DMS 273 (cell line): ENCODE results near the gene FABP6.
A peak's percentile ranks its signal among the peaks of the same experiment; 100 is the strongest.

ENCODE experiments used
- DNase-seq: peaks from one replicate; lab custom pipeline; 2025; ENCODE audit not compliant: unreplicated experiment; lab: John Stamatoyannopoulos, UW

The FABP6 gene

DNA sequence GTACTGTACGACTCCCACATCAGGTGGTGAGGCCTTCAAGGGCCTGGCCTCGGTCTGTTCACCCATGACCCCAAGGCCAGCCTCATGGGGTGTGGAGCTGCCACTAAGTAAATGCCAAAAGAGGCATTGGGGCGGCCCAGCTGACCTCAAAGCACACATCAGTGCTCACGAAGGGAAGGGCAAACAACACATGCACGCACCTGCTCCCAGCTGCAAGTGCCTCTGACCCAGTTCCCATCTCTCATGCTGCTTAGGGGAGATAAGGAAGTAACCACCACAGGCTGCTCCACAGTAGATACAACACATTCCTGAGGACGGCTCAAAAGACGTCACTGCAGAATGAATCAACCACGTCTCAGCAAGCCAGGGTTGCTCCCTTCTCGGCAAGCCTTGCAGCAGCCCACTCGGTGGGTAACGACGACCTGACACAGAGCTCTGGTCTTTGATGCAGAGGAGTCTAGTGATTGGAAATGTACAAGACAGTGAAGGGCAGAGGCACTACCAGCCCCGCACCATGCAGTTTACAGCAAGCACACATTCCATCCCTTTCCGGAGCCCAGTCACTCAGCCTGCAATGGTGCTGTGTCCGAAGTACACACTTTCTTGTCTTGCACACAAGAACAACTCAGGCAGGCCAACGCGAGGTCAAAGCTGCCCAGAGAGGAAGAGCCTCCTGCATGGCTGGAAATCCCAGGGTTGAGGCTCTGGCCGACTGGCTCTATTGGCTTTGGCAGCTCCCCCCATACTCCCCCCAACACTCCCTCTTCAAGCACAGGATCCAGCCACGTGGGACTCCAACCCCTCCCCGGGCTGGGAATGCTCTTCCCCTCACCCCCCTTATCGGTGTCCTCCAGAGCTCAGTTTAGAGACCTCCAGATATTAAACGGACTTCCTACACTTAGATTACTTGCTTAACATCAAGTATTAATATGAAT is 31.8 kb downstream of the FABP6 start:
- DNase-seq, result no peak

DNA sequence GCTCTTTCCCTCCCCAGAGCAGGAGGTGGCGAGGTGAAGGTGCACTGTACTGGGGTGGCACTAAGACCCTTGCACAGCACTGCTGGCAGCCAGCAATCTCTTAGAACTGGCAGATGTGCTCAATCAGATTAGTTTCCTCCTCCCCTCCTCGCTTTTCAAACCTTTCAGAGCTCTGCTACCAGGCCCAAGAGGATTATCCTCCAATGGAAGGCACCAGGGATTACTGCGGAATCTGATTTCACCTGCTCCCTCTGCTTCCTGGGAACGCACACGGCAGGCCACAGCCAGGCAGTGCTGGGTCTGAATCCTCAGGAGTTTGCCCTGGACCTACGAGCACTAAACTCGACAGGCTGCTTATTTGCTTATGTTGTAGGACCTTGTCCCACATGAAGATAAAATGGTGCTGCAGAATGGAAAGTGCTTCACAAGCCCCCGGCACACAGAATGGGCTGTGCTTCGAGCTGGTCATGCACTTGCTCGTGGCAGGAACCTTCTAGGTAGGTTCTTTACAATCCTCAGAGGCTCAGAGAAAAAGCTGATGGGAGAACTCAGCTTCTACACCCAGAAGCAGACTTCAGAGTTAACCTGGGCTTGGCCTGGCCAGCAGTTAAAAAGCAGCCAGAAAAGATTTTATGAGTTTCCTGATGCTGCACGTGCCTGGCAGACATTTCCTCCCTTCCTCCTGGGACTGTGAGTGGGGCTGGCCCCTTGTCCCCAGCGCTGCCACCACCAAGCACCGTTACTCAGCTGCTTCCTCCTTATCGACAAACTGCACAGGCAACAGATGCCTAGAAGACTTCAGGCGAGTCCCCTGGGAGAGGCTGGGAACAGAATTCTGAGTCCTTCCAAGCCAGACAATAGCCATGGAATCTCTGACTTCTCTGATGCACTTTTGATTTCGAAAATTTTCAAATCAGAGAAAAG is 33.1 kb downstream of the FABP6 start:
- DNase-seq, result peak; percentile 85

DNA sequence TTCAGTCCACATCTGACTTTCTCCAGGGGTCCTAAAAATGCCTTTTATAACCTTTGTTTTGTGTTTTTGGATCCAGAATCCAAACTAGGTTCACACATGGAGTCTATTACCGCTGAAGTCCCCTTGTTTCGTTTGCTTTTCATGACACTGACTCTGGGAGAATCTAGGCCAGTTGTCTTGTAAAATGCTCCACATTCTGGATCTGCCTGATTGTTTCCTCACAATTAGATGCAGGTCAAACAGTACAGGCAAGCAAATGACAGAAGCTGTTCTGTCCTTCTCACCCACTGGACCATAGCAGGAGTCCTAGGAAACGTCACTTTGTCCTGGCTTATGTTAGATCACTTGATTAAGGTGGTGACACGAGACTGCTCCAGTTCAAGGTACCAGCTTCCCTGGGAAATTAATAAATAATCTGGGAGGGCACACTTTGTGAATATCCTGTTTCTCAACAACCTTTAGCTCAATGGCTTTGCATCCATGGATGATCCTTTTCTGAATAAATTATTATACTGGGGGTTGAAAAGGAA is 34.1 kb downstream of the FABP6 start:
- no peak for DNase-seq

DNA sequence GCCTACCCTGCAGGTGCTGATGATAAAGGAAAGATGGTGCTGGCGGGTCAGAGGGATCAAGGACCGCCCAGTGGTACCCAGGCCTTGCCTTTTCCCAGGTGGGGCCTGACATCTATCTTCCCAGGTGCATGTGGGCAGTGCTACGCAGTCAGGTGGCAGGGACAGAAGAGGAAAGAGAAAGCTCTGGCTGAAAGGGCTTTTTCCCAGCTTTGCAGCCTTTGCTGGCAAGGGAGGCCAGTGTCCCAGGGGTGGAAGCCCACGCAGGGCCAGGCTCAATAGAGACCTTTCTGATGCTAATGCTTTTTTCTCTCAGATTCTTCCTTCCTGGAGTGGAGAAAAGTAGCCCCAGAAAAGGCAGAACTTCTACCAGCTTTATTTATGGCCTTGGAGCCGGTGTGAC is 36.7 kb downstream of the FABP6 start:
- no peak for DNase-seq

DNA sequence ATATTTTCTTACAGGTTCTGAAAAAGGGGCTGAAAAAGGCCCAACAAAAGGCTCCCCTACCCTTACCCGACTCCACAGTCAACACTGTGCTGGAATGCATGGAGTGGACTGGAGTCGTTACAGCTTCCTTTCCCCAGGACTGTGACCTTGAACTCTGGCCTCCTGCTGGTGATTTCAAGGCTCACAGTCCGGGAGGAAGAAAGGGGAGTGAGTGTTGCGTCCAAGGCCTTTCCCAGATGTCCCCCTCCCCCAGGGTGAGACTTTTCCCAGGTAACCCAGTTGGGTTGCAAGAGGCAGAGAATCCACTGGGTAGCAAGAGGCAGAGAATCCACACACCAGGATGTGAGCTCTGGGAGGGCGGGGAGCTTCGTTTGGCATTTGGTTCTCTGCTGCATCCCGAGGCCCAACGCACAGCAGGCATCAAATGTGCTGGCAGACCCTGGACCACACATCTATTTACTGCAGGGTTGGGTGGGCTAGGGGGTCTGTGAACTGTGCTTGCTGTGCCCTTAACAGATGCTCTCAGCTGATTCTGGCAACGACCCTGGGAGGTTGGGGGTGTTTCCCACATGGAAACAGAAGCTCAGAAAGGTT is 37.5 kb downstream of the FABP6 start:
- peak; percentile 22 for DNase-seq

DNA sequence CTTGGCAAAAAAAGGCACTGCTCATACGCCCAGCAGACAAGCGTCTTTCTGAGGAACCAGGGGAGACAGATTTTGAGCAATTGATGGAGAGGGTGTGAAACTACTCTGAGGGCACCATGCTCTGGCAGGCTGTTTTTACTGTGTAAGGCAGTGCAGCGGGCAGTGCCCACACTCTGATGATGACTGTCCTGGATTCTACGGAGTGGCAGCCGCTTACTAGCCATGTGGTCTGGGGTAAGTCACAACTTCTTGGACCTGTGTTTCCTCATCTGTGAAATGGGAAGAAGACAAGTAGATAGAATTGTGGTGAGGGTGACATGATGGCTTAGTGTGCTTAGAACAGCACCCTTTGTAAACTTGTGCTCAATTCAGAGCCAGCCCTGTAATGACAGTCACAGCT is 38.8 kb downstream of the FABP6 start:
- DNase-seq, result no peak

DNA sequence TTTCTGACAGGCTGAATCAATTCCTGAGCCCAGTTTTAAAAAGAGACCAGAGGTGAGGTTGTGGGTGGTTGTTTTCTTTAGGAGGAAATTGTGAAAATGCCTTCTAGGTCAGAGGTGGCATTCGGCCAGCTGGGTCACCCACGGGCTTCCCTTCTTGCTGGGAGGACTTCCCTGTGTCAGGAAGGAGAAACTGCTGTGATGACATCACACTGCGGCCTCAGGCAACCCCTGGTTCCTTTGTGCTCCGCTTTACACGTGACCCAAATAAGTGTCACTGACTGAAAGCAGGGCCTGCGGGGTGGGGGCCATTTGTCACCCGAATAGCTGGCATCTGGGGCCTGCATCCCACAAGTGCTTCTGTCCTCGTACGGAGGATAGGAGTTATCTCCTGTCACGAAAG is 39.7 kb downstream of the FABP6 start:
- no peak for DNase-seq

DNA sequence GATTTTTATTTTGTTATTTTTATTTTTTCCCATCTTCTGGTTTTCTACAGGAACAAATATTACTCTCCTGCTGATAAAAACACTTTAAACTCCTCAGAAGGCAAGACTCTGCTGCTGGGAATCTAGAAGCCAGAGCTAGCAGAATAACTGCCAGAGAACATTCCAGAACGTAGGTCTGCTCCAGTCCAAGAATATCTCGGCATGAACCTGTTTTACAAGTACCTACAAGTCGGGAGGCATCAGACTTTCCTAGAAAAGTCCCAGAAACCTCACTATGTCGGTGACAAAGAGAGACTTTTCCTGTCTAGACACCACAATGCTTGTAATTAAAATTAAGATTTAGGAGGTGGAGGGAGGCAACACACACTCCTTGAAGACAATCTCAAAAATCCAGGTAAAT is 41.4 kb downstream of the FABP6 start:
- DNase-seq, result no peak

DNA sequence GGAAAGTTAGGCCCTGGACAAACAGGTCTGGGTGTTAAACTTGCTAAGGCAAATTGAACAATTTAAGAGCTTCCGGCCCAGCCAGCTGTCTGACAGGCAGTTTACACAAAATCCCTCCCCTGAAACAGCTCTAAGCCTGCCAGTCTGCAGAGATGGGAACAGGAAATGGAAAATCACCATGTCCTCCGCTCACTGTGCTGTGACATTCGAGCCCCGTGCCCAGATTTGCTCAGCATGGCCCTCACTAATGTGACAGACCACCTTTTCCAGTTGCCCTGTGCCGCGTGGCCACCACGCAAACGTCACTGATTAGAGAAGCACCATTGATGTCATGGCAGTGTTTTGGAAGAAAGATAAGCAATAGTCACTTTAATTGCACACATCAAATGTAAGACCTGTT is 42.1 kb downstream of the FABP6 start:
- DNase-seq, result peak; percentile 24

DNA sequence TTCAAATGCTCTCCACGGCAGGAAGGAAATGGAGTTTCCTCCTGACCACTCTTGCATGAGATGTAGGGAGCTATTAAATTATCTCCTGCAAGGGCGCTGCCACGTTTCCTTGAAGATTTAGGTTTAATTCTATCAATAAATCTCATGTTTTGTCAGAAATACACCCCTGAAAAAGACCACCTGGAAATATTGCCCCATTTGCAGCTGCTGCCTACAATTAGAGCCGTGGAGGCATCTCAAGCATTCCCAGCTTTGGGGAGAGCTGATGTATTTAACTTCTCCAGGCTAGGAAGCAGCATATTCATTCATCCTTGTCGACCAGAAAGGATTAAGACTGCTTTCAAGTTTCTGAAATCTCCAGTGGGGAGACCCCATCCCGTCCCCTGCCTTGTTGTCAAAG is 42.5 kb downstream of the FABP6 start:
- no peak for DNase-seq

DNA sequence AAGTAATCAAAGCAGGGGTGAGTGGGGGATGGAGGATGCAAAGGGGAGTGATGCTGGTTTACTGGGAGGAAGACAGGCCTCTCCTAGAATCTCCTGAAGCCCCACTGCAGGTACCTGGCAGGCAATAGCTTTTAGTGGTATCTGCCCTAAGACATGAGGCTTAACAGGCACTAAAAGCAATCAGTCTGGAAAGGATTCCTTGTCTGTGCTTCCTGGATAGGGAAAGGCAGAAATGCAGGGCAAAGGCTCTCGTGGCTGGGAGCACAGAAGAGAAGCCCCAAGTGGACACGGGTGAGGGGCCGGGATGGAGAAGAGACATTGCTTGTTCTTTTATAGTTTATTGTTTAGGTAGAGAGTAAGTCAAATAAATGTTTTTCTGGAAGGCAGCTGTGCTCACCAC is 43.0 kb downstream of the FABP6 start:
- no peak for DNase-seq

DNA sequence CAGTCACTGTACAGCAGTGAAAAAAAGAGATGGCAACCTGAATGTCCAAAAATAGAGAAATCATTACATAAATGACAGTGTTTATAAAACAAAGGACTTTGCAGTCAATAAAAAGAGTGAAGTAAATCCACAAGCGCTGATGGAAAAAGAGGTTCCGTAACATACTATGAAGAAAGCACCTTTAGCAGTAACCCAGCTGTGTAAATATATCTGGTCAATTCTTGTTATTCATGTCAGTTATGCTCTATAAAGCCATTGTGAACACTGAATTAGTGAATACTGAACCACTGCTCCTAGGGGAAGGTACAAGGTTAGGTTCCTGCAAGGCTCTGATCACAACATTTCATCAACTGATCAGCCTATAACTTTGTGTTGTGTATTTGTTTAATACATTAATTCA is 43.6 kb downstream of the FABP6 start:
- no peak for DNase-seq

DNA sequence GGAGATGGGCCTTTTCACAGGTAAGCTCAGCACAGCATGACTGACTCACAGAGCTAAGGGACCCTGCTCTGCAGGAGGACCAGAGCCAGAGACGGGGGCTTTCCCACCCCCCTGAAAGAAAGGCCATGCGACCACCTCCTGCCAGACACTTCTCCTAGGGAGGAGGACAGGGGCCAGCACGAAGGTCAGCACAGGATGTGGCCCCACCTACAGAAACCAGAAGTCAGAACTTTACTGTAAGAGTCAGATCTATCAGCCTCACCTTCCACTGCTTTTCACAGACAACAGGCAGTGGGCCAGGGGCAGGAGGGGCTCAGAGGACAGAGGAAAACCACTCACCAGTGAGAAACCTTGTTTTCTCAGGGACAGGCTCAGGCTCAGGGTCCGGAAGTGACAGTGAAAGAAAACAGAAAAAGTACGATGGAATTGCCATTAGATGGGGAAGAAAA is 45.2 kb downstream of the FABP6 start:
- DNase-seq, result no peak

DNA sequence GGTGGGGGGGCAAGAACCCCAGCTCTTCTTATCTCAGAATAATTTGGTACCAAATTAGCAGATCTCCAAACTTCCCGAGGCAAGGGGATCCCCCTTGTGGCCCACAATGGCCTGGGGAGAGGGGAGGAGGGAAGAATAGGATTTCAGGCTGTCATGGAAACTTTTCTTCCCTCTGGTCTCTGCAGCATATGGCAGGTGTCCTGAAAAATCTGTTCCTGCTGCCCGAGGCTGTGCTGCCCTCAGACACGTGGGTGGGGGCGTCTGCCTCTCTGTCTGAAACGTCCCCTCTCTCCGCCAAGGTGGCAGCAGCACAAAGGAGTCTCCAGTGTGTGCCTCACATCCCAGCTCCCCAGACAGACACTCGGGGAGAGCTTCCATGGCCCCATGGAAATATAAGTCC is 49.0 kb downstream of the FABP6 start:
- DNase-seq, result peak; percentile 86

DNA sequence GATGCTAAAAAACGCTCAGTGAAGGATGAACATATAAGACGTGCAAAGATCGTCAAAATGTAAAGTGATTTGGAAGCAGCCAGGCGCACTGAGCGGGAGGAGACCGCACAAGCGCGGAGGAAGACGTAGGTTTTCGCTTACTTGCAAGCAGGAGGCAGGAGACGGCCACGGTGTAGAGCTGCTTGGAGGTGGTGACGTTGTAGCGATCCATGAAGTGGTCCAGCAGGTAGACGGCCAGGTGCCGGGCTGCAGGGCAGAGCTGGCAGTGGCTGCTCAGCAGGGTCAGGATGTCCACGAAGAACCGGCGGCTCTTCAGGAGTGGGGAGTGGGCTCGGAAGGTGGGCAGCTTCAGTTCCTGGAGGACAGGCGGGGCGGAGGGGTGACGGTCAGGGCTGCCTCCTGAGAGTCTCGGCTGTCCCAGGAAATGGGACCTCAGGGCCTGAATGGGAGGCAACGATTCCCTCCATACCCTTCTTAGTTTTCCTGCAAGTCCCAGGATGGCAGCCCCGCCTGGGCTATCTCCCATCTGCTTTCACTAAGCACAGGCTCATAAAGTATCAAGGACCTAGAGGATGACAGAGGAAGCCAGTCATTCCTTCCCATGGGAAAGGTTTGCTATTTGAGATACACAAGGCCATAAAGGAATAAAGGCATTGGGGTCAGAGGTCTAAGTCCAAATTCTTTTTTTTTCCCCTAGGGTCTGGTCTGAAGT is 51.2 kb downstream of the FABP6 start:
- no peak for DNase-seq

DNA sequence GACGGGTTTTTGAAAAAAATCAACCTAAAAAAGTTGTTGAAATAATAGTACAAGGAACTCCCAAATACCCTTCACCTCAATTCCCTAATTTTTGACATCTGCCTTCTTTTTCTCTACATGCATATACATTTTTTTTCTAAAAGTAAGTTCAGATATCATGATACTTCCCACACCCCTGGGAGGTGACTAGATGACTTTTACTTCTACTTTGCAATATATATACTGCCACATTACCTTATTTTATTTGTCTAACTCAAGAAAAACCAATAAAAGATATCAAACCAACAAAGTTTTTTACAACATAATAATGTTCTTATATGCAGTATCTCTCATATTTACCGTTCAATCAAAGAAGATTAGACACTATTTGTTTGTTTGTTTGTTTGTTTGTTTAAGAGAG is 52.0 kb downstream of the FABP6 start:
- DNase-seq, result no peak

DNA sequence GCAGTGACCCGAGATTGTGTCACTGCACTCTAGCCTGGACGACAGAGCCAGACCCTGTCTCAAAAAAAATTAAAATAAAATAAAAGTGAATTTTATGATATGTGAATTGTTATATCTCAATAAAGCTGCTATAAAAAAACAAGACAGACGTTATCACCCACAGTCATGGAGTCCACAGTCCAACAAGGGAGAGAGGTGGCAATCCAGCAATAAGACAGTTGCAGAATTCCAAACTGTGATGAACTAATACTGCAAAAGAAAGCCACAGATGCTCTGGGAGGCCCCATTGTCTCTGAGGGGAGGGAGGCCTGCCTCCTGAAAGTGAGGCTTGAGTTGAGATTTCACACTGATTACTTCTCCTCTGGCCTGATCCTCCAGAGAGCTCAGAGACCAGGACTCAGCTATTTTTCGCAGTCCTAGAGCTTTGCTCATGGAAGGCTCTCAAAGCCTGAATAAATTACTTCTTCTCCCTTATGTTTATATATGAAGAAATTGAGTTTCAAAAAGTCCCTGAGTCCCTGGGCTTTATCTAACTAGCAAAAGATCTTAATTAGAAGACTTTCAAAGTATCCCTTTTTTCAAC is 55.1 kb downstream of the FABP6 start:
- no peak for DNase-seq

DNA sequence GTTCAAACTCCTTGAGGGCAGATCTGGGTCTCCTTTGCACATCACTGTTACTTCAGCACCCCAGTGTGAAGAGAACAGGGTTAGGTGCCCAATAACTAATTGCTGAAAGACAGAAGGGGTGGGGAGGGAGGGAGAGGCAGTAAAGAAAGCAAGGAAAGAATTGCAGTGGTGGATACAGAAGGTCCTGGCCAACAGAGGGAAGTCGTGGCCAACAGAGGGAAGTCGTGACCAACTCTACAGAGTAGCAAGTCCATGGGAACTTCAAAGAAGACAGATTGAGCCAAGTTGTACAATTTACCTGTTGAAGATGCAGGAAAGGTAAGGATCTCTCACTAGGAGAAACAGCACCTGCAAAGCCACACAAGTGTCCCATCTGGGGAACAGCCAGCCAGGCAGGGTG is 56.0 kb downstream of the FABP6 start:
- DNase-seq, result no peak

DNA sequence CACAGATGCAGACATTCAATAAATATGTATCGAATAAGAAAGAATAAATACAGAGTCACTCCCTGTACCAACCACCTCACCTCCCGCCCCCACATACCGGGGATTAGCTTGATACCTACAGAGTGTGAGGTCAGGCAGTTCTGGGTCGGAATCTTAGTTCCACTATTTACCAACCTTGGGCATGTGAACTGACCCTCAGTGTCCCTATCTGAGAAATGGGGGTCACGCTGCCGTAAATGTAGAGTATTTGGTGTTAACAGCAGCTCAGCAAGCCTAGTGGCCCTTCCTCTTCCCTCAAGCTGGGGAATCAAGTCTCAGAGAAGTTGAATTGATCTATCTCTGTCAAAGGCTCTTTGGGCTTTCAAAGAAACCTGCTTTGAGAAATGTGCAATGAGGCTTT is 57.6 kb downstream of the FABP6 start:
- no peak for DNase-seq

DNA sequence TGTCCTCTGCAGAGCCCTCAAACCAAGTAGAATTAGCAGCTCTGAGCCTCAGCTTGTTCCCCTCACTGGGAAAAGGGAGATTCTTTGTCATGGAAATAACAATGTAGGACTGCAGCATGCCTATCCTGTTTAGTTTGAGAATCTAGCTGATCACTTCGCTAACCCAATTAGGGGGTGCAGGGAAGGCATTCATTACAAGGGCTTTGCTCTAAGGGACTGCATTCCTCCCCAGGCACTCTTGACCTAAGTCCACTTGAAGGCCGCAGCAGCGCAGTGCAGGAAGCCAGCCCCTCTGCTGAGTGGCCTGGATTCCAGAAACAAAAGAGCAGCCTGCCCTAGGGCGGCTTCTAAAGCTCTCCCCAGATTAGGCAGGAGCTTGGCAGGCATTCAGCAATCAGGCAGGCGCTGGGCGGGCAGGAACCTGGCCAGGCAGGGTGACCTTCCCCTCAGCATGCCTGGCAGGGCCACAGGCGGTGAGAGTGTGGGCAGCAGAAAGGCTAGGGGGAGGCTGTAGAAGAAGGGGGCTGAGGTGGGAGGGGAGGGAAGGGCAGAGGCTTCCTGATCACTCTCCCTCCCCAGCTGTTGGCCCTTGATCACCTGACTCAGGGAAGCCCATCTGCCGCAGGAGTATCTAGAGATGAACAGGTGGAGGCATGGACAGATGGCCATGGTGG is 58.2 kb downstream of the FABP6 start:
- DNase-seq, result peak; percentile 97
